Subcutaneous adipose tissue (tissue), 4 donors: ENCODE measurements around the gene VPS18. TPM values are rescaled to one million over a fixed set of nuclear protein-coding genes. Genes with fewer than 3 reads are reported as not detected.

ENCODE experiments used
- CTCF ChIP-seq: fragments of 450-650 bp; IDR thresholded peaks from one replicate; pipeline ENCODE4 v1.5.1; 2016; ENCODE audit warnings: low read depth, mild to moderate bottlenecking, control low read depth, antibody characterized with exemption, moderate library complexity
- total RNA-seq, 4 donors: library from RNA; depleted of rRNA; stranded (reverse); fragments of >200 nt; gene quantifications; one replicate each; pipeline ENCODE4 v1.1.0, GENCODE V29; 2016

The VPS18 gene
- total RNA-seq, 4 donors from 2014 or later = 10.9 to 20.9 (median 19.6) TPM

GRCh38 chr15:40872791-40873693 is 21.2 kb upstream of the VPS18 start:
- TF ChIP-seq CTCF = no peak

- no peak for TF ChIP-seq CTCF
Observed at GRCh38 chr15:40873694-40874561, 20.3 kb upstream of the VPS18 start, which contains the start of gene RHOV. TSS of gene RHOV (minus strand) at chr15:40874234. CDS start at chr15:40874139, 95 bp downstream.

GRCh38 chr15:40875991-40876730 is 18.1 kb upstream of the VPS18 start:
- no peak for TF ChIP-seq CTCF

- no peak for TF ChIP-seq CTCF
Observed at GRCh38 chr15:40877694-40878093, 16.6 kb upstream of the VPS18 start.

GRCh38 chr15:40878785-40879184 is 15.5 kb upstream of the VPS18 start:
- TF ChIP-seq CTCF = no peak

- TF ChIP-seq CTCF = no peak
Observed at GRCh38 chr15:40879609-40880008, 14.6 kb upstream of the VPS18 start.
